MM.1S (cell line): ENCODE data around the gene CHD2.

Experiments used
- DNase-seq: peaks from one replicate; pipeline ENCODE4 v3.0.0-alpha.2; 2015
- H2AFZ ChIP-seq: fragments of 300-600 bp; sonication (generic); 2 replicates; pipeline ENCODE4 v1.6.0; 2016; ENCODE audit warnings: antibody characterized with exemption, low read length
- H3F3A ChIP-seq: fragments of 300-600 bp; sonication (generic); 2 replicates; pipeline ENCODE4 v1.6.1; 2016; ENCODE audit warnings: mild to moderate bottlenecking, antibody characterized with exemption, low read length, moderate library complexity, mixed read lengths; ENCODE audit not compliant: insufficient read depth
- H3K27ac ChIP-seq: fragments of 300-600 bp; sonication (generic); 2 replicates; pipeline ENCODE4 v1.5.1; 2016; ENCODE audit warnings: mild to moderate bottlenecking, low read length
- H3K27me3 ChIP-seq: fragments of 300-600 bp; sonication (generic); replicated peaks from 2 replicates; pipeline ENCODE4 v1.6.0; 2016; ENCODE audit warnings: low read length; ENCODE audit not compliant: insufficient read depth
- H3K36me3 ChIP-seq: fragments of 300-600 bp; sonication (generic); replicated peaks from 2 replicates; pipeline ENCODE4 v1.6.1; 2016; ENCODE audit warnings: mild to moderate bottlenecking, low read length, mixed read lengths; ENCODE audit not compliant: insufficient read depth
- H3K4me1 ChIP-seq: fragments of 300-600 bp; sonication (generic); 2 replicates; pipeline ENCODE4 v1.6.1; 2016; ENCODE audit warnings: low read length, mixed read lengths
- H3K4me2 ChIP-seq: fragments of 300-600 bp; sonication (generic); 2 replicates; pipeline ENCODE4 v1.6.0; 2016; ENCODE audit warnings: low read depth, low read length
- H3K4me3 ChIP-seq: fragments of 300-600 bp; sonication (generic); 2 replicates; pipeline ENCODE4 v1.5.1; 2016; ENCODE audit warnings: low read length, mixed read lengths
- H3K79me2 ChIP-seq: fragments of 300-600 bp; sonication (generic); 2 replicates; pipeline ENCODE4 v1.6.1; 2016; ENCODE audit warnings: mixed run types, low read length, mixed read lengths
- H3K9ac ChIP-seq: fragments of 300-600 bp; sonication (generic); 2 replicates; pipeline ENCODE4 v1.6.1; 2016; ENCODE audit warnings: low read length, mixed read lengths
- H3K9me2 ChIP-seq: fragments of 300-600 bp; sonication (generic); replicated peaks from 2 replicates; pipeline ENCODE4 v1.6.1; 2016; ENCODE audit warnings: mild to moderate bottlenecking, low read length, mixed read lengths; ENCODE audit not compliant: insufficient read depth
- H3K9me3 ChIP-seq: fragments of 300-600 bp; sonication (generic); replicated peaks from 2 replicates; pipeline ENCODE4 v1.6.1; 2016; ENCODE audit warnings: mild to moderate bottlenecking, low read length, mixed read lengths; ENCODE audit not compliant: insufficient read depth
- H4K20me1 ChIP-seq: fragments of 300-600 bp; sonication (generic); 2 replicates; pipeline ENCODE4 v1.6.1; 2016; ENCODE audit warnings: mild to moderate bottlenecking, low read length, moderate library complexity, mixed read lengths; ENCODE audit not compliant: insufficient read depth
- EZH2 ChIP-seq: fragments of 300-600 bp; sonication (generic); optimal IDR thresholded peaks from 2 replicates; pipeline ENCODE3; 2017; ENCODE audit warnings: low read depth, mild to moderate bottlenecking, antibody characterized with exemption, low read length, mixed read lengths
- EZH2phosphoT487 ChIP-seq: fragments of 300-600 bp; sonication (generic); IDR thresholded peaks from 2 replicates; pipeline ENCODE4 v1.6.1; 2018; ENCODE audit warnings: antibody characterized with exemption, low read length
- TF ChIP-seq, protein P1 (sequence below): fragments of 300-600 bp; sonication (generic); IDR thresholded peaks from 2 replicates; pipeline ENCODE4 v1.5.1; 2016; ENCODE audit warnings: antibody characterized with exemption, low read length, mixed read lengths

The CHD2 gene

DNA sequence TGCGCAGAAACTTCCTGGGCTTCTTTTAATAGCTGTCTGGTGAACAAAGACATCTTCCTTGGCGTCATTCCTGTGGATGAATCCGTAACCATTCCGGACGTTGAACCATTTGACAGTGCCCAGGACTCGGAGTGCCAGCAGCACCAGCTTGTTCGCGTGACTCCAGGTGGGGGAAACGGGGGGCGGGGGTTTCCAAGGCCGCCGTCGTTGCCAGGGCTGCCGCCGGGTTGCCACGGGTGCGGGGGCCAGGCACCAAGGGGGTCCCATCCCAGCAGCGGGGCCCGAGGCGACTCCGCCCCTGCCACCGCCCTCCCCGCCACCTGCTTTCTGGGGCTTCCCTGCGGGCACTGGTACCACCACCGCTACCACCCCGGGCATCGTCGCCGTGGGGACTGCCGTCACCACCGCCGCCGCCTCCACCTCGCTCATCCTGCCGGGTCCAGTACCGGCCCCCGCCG lies 166.1 kb downstream of the CHD2 start:
- Histone ChIP-seq H3K9me3 (no peaks in the 10 kb centered on the region), H3K4me2 (no peak overlapping the region), H3K9ac (no peak overlapping the region), H3K27ac (no peak overlapping the region), H3F3A (peaks cover 5% of the 10 kb centered on the region; the same call in 1 of the 2 replicates), H3K4me1 (no peaks in the 10 kb centered on the region), H3K27me3 (peaks cover 10% of the 10 kb centered on the region), H3K4me3 (no peak overlapping the region), H2AFZ (no peak overlapping the region), H4K20me1 (no peaks in the 10 kb centered on the region), H3K36me3 (no peaks in the 10 kb centered on the region), H3K9me2 (no peaks in the 10 kb centered on the region), H3K79me2 (no peaks in the 10 kb centered on the region)
- no peak for DNase-seq
- TF ChIP-seq, protein P1, sequence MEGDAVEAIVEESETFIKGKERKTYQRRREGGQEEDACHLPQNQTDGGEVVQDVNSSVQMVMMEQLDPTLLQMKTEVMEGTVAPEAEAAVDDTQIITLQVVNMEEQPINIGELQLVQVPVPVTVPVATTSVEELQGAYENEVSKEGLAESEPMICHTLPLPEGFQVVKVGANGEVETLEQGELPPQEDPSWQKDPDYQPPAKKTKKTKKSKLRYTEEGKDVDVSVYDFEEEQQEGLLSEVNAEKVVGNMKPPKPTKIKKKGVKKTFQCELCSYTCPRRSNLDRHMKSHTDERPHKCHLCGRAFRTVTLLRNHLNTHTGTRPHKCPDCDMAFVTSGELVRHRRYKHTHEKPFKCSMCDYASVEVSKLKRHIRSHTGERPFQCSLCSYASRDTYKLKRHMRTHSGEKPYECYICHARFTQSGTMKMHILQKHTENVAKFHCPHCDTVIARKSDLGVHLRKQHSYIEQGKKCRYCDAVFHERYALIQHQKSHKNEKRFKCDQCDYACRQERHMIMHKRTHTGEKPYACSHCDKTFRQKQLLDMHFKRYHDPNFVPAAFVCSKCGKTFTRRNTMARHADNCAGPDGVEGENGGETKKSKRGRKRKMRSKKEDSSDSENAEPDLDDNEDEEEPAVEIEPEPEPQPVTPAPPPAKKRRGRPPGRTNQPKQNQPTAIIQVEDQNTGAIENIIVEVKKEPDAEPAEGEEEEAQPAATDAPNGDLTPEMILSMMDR, result no peak
- TF ChIP-seq EZH2 (no peak), EZH2phosphoT487 (no peak)

DNA sequence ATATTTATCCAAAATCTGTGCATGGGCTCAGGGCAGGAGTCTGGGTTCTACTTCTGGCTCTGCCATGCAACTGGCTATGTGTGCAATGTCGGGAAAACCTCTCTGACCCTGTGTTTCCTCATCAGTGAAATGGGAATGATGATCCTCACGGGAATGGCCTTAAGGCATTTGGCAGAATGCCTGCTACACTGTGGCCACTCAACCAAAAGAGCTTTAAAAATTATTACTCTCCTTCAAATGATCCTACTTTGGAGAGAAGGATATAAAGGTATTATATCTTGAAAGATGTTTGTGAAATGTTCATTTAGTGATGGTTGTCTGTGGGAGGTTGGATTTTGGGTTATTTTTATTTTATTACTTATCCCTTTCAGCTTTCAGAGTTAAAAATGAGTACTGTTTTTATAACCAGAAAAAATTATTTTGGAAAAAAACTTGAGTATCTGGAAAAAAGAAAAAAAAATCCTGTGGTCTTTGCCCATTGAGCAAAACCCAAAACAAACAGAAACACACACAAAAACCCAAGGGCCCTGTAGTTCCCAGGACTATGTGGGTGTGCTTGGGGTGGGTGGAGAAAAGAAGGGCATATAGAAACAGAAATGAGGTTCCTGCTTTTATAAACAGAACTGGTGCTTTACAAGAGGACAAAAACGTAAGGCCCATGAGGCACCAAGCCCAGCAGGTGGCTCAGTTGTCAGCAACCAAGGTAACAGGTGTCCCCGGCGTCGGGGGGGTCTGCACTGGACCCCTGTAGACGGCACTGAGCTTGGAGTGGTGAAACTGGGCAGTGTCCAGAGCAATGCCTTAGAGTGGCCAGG lies 166.9 kb downstream of the CHD2 start:
- no peak for DNase-seq
- no peak overlapping the region for H3K9ac ChIP-seq
- H3K27ac ChIP-seq, result no peak overlapping the region
- H3K79me2 ChIP-seq, result no peaks in the 10 kb centered on the region
- no peak overlapping the region for H2AFZ ChIP-seq
- H4K20me1 ChIP-seq, result no peaks in the 10 kb centered on the region
- H3F3A ChIP-seq, result no peaks in the 10 kb centered on the region
- H3K4me2 ChIP-seq, result no peak overlapping the region
- no peak overlapping the region for H3K4me3 ChIP-seq
- no peaks in the 10 kb centered on the region for H3K9me2 ChIP-seq
- peaks cover 17% of the 10 kb centered on the region for H3K27me3 ChIP-seq
- no peaks in the 10 kb centered on the region for H3K36me3 ChIP-seq
- H3K4me1 ChIP-seq, result no peaks in the 10 kb centered on the region
- no peak for TF ChIP-seq EZH2
- TF ChIP-seq, protein P1, result no peak
- no peak for TF ChIP-seq EZH2phosphoT487
- no peaks in the 10 kb centered on the region for H3K9me3 ChIP-seq

DNA sequence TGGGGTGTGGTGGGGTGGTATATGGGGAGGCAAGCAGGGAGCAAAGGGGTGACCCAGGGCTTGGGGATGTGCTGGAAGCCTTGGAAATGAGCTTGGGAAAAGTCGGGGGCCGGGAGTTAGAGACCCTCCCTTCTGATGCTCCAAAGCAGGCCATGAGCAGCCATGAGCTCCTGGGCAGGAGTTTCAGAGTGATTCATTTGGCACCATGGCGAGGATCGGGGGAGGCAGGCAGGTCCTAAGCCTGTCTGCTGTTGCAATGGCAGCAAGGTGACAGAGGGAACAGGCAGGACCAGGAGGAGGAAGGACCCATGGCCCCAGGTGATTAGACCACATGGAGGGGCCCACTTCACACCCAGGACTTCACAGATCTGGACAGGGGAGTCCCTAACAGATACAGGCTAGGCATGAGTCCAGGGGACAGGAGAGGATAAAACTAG lies 167.5 kb downstream of the CHD2 start:
- H3K9me3 ChIP-seq, result no peaks in the 10 kb centered on the region
- H3K9me2 ChIP-seq, result no peaks in the 10 kb centered on the region
- no peak overlapping the region for H3K4me2 ChIP-seq
- H3F3A ChIP-seq, result no peaks in the 10 kb centered on the region
- no peaks in the 10 kb centered on the region for H3K79me2 ChIP-seq
- H4K20me1 ChIP-seq, result no peaks in the 10 kb centered on the region
- H3K4me1 ChIP-seq, result no peaks in the 10 kb centered on the region
- no peak overlapping the region for H3K27ac ChIP-seq
- H3K9ac ChIP-seq, result no peak overlapping the region
- TF ChIP-seq, protein P1, result no peak
- no peak for TF ChIP-seq EZH2phosphoT487
- TF ChIP-seq EZH2, result no peak
- no peaks in the 10 kb centered on the region for H3K36me3 ChIP-seq
- peaks cover 24% of the 10 kb centered on the region for H3K27me3 ChIP-seq
- H2AFZ ChIP-seq, result no peak overlapping the region
- H3K4me3 ChIP-seq, result no peak overlapping the region
- DNase-seq, result no peak
